Gastroesophageal sphincter (tissue), 3 donors: Measurements from ENCODE around the gene STAM2.
"Not testable (repeated sequence)": the region's sequence is repeated elsewhere in the genome, so short reads cannot be mapped to it uniquely, and the experiment has no call there.

ENCODE experiments used
- CTCF ChIP-seq, 4 experiments: fragments of 200-600 bp in 2 of 4; fragments of 450-650 bp in 2 of 4; sonication (generic) in 1 of 4; IDR thresholded peaks; one replicate each; pipeline ENCODE4 v1.5.1; 2017 to 2019; ENCODE audit warnings: antibody characterized with exemption in 4 of 4, mild to moderate bottlenecking in 2 of 4, moderate library complexity in 2 of 4
- POLR2A ChIP-seq, 2 donors: fragments of 450-650 bp; IDR thresholded peaks; one replicate each; pipeline ENCODE4 v1.6.1; 2017; ENCODE audit warnings: antibody characterized with exemption in 2 of 2, mild to moderate bottlenecking in 2 of 2, moderate library complexity in 1 of 2

GRCh38 chr2:152172201-152172785 is 3.3 kb downstream of the STAM2 start:
- not testable (repeated sequence) for TF ChIP-seq CTCF, POLR2A (IDR thresholded peaks at IDR 0.05)
